ELF-1 (cell line): ENCODE data around the gene PCDHGA6.
A peak's percentile ranks its signal among the peaks of the same experiment; 100 is the strongest.
"Not testable (repeated sequence)": the region's sequence is repeated elsewhere in the genome, so short reads cannot be mapped to it uniquely, and the experiment has no call there.

Experiments
- DNase-seq: peaks from one replicate; pipeline ENCODE4 v3.0.0-alpha.2; 2016; ENCODE audit warnings: low read depth, low spot score

Gene PCDHGA6

GRCh38 chr5:141373673-141374317 lies at the start of gene PCDHGA6:
TSS of gene PCDHGA6 (plus strand) at chr5:141373891. CDS start at chr5:141374084, 193 bp downstream.
- peak; percentile 60 for DNase-seq

GRCh38 chr5:141326088-141326854 lies 47.4 kb upstream of the PCDHGA6 start:
- peak; percentile 78 for DNase-seq

- no peak for DNase-seq
These were observed 45.5 kb upstream of the PCDHGA6 start for GRCh38 chr5:141328231-141328630.

- DNase-seq = no peak
These were observed 43.2 kb upstream of the PCDHGA6 start, which contains the start of gene PCDHGA1 for GRCh38 chr5:141330299-141331080. TSS of gene PCDHGA1 (plus strand) at chr5:141330514.

- DNase-seq = not testable (repeated sequence)
These were observed 41.1 kb upstream of the PCDHGA6 start for GRCh38 chr5:141332571-141332970.

GRCh38 chr5:141338538-141339306 lies 35.0 kb upstream of the PCDHGA6 start, which contains the start of gene PCDHGA2:
TSS of gene PCDHGA2 (plus strand) at chr5:141338760.
- DNase-seq = peak; percentile 59

- not testable (repeated sequence) for DNase-seq
These were observed 32.8 kb upstream of the PCDHGA6 start for GRCh38 chr5:141340781-141341354.

GRCh38 chr5:141342773-141343172 lies 30.9 kb upstream of the PCDHGA6 start:
- no peak for DNase-seq

- DNase-seq = peak; percentile 70
These were observed 30.3 kb upstream of the PCDHGA6 start, which contains the start of gene PCDHGA3 for GRCh38 chr5:141343242-141343952. TSS of gene PCDHGA3 (plus strand) at chr5:141343829. CDS start at chr5:141344034, 205 bp downstream.

GRCh38 chr5:141343953-141344463 lies 29.7 kb upstream of the PCDHGA6 start:
- DNase-seq = peak; percentile 69

GRCh38 chr5:141345327-141345726 lies 28.4 kb upstream of the PCDHGA6 start:
- DNase-seq = no peak

GRCh38 chr5:141346017-141346416 lies 27.7 kb upstream of the PCDHGA6 start:
- DNase-seq = not testable (repeated sequence)

GRCh38 chr5:141349917-141350619 lies 23.6 kb upstream of the PCDHGA6 start, which contains the start of gene PCDHGB1:
TSS of gene PCDHGB1 (plus strand) at chr5:141350099. CDS start at chr5:141350261, 162 bp downstream.
- peak; percentile 39 for DNase-seq

- DNase-seq = no peak
These were observed 22.1 kb upstream of the PCDHGA6 start for GRCh38 chr5:141351591-141351990.

GRCh38 chr5:141354900-141355469 lies 18.7 kb upstream of the PCDHGA6 start, which contains the start of gene PCDHGA4:
TSS of gene PCDHGA4 (plus strand) at chr5:141355021. CDS start at chr5:141355108, 87 bp downstream.
- DNase-seq = no peak

- no peak for DNase-seq
These were observed 18.1 kb upstream of the PCDHGA6 start for GRCh38 chr5:141355641-141356040.

GRCh38 chr5:141356133-141356532 lies 17.6 kb upstream of the PCDHGA6 start:
- DNase-seq = no peak

GRCh38 chr5:141356950-141357349 lies 16.7 kb upstream of the PCDHGA6 start:
- DNase-seq = no peak
